ENCODE data around the gene PGGT1B.

Gene PGGT1B

DNA sequence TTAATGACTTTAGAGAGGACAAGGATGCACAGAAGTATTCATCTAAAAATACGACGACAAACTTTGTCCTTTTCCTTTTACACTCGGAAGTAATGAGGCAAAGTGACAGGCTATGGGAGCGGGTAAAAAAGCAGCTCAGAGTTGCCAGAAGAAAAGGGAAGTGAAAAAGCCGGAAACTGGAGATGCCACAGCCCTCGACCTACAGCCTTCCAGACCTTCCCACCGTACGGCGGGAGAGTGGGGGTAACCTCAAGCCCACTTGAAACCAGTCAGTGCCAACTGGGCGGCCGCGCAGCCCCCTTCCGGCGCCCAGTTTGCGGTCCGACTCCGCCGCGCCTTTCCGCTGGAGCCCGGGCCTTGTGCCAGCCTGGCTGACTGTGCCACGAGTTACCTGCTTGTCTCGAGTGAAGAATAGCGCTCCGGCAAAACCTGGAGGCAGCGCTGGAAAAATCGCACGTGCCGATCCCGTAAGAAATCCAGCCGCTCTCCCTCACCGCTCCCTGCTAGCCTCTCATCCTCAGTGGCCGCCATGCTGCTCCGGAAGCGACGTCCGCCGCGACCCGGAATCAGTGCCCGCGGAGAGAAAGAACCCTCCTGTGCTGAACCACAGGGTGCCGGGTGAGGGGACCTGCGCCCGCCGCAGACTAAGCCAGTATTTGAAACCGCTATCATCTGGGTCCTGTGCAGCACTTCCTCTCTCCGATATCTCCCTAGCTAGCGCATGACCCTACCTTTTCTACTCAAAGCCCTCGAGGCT is at the start of gene PGGT1B:
PGGT1B (minus strand) TSS at position 557 of the 757 bp plus-strand sequence; CDS start at position 531, 26 bp downstream.
- peak; percentile 47 to 65 for DNase-seq (ENCODE audit: low read depth in 1 of 2, low spot score in 1 of 2)

- DNase-seq (ENCODE audit: low read depth in 1 of 2, low spot score in 1 of 2): no peak
Measured at GRCh38 chr5:115309751-115310370, 47.2 kb upstream of the PGGT1B start.

DNA sequence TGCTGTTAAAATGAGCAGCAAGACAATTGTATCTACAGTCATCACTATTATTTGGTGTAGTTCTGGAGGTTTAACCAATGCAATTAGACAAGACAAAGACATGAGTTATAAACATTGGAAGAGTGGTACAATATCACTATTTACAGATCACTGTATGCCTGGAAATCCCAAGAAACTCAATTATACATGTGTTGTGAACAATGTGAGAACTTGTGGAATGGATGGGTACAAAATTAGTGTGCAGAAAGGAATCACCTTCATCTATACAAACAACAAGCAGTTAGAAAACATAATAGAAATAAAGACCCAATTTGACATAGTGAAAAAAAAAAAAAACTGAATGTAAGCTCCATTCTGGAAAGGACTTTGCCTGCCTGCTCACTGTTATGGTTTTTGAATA is 46.1 kb upstream of the PGGT1B start:
- DNase-seq (ENCODE audit: low read depth in 1 of 2, low spot score in 1 of 2): no peak

- no peak for DNase-seq (ENCODE audit: low read depth in 1 of 2, low spot score in 1 of 2)
Measured at GRCh38 chr5:115306011-115306536, 43.4 kb upstream of the PGGT1B start.

DNA sequence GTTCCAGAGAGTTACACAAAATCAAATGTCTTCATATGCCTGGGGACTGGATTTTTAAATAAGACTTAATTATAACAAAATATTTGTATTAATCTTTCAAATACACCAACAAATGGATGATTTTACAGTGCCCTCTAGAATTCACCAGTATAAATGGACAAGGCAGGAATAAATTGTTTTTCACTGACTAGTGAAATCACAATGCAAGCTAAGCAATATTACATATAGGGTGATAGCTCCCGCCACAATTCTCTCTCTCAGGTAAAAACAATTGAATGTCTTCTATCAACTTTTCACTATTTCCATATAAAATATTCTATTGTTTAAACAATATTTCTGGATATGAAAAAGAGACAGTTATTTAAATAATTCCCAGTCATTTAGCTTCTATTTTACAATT is 41.8 kb upstream of the PGGT1B start:
- DNase-seq (ENCODE audit: low read depth in 1 of 2, low spot score in 1 of 2): no peak

- no peak for DNase-seq (ENCODE audit: low read depth in 1 of 2, low spot score in 1 of 2)
Measured at GRCh38 chr5:115298811-115299210, 36.1 kb upstream of the PGGT1B start.

- DNase-seq (ENCODE audit: low read depth in 1 of 2, low spot score in 1 of 2): no peak
Measured at GRCh38 chr5:115297031-115297430, 34.4 kb upstream of the PGGT1B start.

GRCh38 chr5:115296124-115297022 is 33.7 kb upstream of the PGGT1B start, which contains the start of gene CCDC112:
TSS of gene CCDC112 (minus strand) at chr5:115296654. CDS start at chr5:115296543, 111 bp downstream.
- peak; percentile 53 to 63 for DNase-seq (ENCODE audit: low read depth in 1 of 2, low spot score in 1 of 2)

DNA sequence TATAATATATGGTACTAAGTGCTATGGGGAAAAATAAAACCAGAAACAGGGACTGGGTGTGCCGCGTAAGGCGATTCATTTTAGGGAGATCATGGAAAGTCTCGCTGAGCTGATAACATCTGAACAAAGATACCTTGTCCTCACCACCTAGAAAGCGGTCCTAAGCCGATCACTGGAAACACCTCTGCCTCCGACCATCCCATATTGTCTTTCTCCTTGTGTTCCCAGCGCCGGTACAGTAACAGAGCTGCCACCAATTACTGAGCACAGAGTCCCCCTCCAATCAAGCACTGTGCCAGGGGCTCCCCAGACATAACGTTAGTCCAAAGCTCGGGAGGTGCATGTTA is 33.1 kb upstream of the PGGT1B start:
- DNase-seq (ENCODE audit: low read depth in 1 of 2, low spot score in 1 of 2): no peak

DNA sequence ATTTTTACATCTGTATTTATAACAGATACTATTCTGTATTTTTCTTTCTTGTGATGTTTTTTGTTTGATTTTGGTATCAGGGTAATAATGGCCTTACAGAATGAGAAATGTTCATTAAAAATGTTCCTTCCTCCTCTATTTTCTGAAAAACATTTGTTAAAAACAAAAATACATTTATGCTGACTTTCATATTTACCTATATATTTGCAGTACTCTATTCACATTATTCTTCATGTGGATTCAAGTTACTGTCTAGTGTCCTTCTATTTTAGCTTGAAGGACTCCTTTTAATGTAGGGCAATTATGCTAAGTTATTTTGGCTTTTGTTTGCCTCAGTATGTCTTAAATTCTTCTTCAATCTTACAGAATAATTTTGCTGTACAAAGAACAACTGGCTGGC is 28.7 kb upstream of the PGGT1B start:
- DNase-seq (ENCODE audit: low read depth in 1 of 2, low spot score in 1 of 2): no peak

DNA sequence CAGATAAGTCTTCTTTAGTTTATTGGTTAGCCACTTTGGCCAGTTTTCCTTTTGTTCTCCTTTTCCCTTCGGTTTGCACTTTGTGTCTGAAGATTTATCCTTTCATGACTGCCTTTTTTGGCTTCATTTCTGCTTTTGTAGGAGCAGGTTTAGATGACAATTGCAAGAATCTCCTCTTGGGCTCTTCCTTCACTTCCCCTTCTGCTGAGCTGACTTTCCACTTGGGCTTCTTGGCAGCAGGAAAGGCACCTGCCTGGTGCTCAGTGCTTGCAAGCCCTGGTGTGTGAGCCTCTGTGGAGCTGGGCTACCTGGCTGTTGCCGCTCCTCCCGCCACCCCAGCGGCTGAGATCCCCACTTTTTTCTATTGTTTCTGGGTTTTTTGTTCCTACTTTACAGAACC is 26.4 kb upstream of the PGGT1B start:
- no peak for DNase-seq (ENCODE audit: low read depth in 1 of 2, low spot score in 1 of 2)

DNA sequence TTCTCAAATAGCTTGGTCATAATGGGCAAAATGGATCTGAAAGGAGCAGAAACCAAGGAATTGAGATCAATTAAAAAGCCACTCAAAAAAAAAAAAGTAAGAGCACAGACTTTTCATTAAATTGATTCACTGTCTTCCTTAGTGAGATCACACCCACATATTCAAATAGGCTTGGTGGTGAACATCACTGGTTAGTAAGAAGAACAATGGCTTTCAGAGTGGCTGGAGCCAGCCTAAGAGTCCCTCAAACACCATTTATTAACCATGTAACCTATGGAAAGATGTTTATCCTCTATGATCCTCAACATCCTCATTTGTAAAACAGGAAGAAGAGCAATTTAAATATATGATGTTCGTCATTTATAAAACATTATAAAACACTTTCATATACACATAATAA is 21.3 kb upstream of the PGGT1B start:
- DNase-seq (ENCODE audit: low read depth in 1 of 2, low spot score in 1 of 2): no peak

DNA sequence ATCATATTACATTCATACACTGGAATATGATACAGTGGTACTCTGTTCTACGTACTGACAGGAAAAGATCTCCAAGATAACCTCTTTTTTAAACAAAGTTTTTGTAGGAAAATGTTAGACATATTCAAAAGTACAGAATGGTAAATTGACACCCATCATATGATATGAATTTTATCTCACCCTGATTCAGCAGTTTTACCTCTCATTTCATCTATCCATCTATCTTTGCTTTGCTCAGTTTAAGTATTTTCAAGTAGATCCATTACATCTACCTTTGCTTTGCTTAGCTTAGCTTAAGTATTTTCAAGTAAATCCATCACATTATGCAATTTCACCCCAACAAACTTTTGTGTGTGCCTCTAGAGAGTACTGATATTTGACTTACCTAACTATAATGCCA is 19.5 kb upstream of the PGGT1B start:
- no peak for DNase-seq (ENCODE audit: low read depth in 1 of 2, low spot score in 1 of 2)

DNA sequence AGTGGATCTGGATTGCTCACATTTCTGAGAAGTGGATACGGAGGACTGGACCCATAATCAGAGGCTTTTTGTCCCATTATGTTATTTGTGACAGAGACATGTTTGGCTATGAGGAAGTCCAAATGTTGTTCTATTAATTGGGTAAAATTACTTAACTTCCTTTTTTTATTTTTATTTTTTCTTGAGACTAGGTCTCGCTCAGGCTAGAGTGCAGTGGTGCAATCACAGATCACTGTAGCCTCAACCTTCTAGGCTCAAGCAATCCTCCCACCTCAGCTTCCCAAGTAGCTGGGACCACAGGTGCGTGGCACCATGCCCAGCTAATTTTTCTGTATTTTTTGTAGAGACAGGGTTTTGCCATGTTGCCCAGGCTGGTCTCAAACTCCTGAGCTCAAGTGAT is 11.9 kb upstream of the PGGT1B start:
- DNase-seq (ENCODE audit: low read depth in 1 of 2, low spot score in 1 of 2): no peak

DNA sequence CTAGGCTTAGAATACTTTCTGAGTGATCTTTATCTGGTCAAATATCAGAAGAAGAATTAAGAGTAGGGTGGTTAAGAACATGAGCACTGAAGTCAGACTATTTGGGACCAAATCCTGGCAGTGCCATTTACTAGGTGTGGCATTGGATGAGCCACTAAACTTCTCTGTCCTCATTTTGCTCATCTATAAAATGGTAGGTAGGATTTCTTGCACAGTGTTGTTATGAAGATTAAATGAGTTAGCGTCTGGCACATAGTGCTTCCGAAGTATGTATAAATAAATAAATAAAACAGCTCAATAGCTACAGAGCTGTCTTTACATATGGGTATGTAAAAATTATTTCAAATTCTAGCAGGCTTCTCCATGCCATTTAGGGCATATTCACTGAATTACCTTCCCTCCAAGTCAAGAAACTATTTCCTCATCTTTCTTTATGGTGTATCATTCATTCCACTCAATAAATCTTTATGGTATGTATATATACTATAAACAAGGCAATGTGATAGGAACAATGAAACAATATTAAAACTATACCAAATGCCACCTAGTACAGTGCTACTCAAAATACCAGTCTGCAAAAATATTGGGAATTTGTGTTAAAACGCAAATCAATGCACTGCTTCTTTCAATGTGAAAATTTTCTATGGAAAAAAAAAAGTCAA is 9.8 kb upstream of the PGGT1B start:
- no peak for DNase-seq (ENCODE audit: low read depth in 1 of 2, low spot score in 1 of 2)

DNA sequence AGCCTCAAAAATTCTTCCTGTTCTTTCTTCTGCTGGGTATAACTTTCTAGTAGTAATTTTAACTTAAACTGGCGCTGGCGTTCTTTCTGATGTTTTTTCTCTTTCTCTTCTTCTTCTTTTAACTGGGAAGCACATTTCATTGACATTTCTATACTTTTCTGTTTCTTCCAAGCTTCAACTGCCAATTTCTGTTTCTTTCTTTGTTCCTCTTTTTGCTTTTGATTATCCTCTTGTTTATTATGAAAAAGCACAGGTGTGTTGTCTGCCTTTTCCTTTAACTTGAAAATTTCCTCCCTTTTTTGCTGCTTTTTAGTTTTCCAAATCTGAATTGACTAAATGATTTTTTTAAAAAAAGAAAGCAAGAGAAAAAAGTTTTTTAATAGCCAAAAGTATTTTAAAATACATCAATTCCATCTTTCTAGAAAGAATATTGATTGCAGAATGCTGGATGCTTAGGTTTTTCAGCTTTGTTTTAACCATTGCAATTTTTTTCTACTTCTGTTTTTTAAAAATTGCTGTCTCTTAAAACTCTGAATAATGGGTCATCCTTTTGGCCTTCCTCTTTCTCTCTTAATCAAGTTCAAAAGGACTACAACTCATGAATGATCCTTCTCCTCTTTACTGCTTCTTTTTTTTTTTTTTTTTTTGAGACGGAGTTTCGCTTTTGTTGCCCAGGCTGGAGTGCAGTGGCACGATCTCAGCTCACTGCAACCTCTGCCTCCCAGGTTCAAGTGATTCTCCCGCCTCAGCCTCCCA is 8.8 kb upstream of the PGGT1B start:
- no peak for DNase-seq (ENCODE audit: low read depth in 1 of 2, low spot score in 1 of 2)

GRCh38 chr5:115267617-115268016 is 4.9 kb upstream of the PGGT1B start:
- DNase-seq (ENCODE audit: low read depth in 1 of 2, low spot score in 1 of 2): no peak

DNA sequence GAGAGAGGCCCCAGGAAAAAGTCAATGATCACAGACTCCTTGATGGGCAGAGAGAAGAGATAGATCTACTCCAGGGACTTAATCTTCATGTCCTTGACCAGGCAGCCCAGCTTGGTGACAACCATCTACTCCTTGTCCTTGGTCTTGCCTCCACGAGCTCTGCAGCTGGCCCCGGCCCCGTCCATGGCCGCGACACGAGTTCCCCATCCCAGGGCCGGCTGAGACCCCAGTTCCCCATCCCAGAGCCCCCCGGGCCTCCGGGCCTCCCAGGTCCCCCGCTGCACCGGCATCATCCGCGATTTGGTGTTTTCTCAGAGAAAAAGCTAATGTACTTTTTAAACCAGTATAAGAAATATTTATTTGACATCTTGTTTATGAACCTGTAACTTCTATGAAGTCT is 2.5 kb upstream of the PGGT1B start:
- DNase-seq (ENCODE audit: low read depth in 1 of 2, low spot score in 1 of 2): no peak

- DNase-seq (ENCODE audit: low read depth in 1 of 2, low spot score in 1 of 2): no peak
Measured at GRCh38 chr5:115264786-115265185, 2.1 kb upstream of the PGGT1B start.

DNA sequence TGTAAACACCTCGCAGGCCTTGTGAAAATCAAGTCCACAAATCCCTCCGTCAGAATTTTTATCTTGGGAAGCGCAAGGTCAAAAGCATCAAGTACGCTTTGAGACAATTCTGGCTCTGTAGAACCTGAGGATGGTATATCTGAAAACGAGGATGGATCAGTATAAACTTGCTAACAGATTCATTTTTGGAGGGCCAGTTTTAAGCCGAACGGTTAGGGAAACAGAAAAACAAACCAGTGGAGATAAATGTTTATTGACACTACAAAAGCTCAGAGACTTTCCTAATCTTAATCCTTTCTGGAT is 352 bp upstream of the PGGT1B start:
- no peak for DNase-seq (ENCODE audit: low read depth in 1 of 2, low spot score in 1 of 2)

DNA sequence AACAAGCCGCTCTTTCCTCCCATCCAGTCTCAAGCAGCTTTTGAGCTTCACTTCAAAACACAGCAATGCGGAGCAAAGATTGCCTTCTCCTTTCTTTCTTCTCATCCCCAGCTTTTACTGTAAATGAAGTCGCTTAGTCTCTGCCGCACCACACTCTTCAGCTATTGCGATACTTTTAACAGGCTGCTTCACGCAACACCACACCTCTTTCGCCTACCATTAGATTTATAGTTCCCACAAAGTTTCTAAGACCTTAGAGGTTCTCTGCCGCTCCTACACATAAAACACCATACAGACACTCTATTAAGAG is 711 bp downstream of the PGGT1B start:
- DNase-seq (ENCODE audit: low read depth in 1 of 2, low spot score in 1 of 2): no peak

All from activated CD4-positive, alpha-beta T cell treated with anti-CD3 and anti-CD28 coated beads, Interleukin-2, amount 50 U/mL, for 24 hours (primary cell).